ENCODE data around the gene AP3D1. TPM values are rescaled to one million over a fixed set of nuclear protein-coding genes. Genes with fewer than 3 reads are reported as not detected.

AP3D1 gene
- total and polyA plus RNA-seq, 7 donors: 43.1 to 127 (median 55.7) TPM

- Histone ChIP-seq H3K4me3 (no peak overlapping the region), H3K36me3 (no peaks in the 10 kb centered on the region), H3K9me3 (no peaks in the 10 kb centered on the region), H3K27me3 (no peaks in the 10 kb centered on the region), H3K27ac (no peak overlapping the region), H3K4me1 (peaks cover 0 to 36% (median 26%) of the 10 kb centered on the region in 4 donors)
- intact Hi-C loops (cut with DNase I): no loop called here
- WGBS, 2 donors: 89 to 94% methylated on average over 17 of the region's 17 CpGs
- no peak for DNase-seq
- no peak for TF ChIP-seq CTCF (IDR thresholded peaks at IDR 0.05)
- no peak for TF ChIP-seq POLR2A (IDR thresholded peaks at IDR 0.05)
- no peak for TF ChIP-seq POLR2AphosphoS5 (IDR thresholded peaks at IDR 0.05)
- TF ChIP-seq EP300 (IDR thresholded peaks at IDR 0.05): no peak
Observed at GRCh38 chr19:2179095-2179494, 27.7 kb upstream of the AP3D1 start.

- DNase-seq: no peak
- Histone ChIP-seq H3K9me3 (no peaks in the 10 kb centered on the region), H3K4me1 (peaks cover 0 to 21% (median 16%) of the 10 kb centered on the region in 4 donors), H3K4me3 (no peak overlapping the region), H3K36me3 (no peaks in the 10 kb centered on the region), H3K27ac (no peak overlapping the region), H3K27me3 (no peaks in the 10 kb centered on the region)
- intact Hi-C loops (cut with DNase I): no loop called here
- 84 to 90% methylated on average over 22 of the region's 22 CpGs for WGBS, 2 donors
- TF ChIP-seq POLR2A (IDR thresholded peaks at IDR 0.05) (no peak), CTCF (IDR thresholded peaks at IDR 0.05) (no peak), POLR2AphosphoS5 (IDR thresholded peaks at IDR 0.05) (no peak), EP300 (IDR thresholded peaks at IDR 0.05) (no peak)
Observed at GRCh38 chr19:2176337-2176994, 25.1 kb upstream of the AP3D1 start.

GRCh38 chr19:2175742-2176141, 24.4 kb upstream of the AP3D1 start:
- no peaks in the 10 kb centered on the region for H3K27me3 ChIP-seq
- no peak overlapping the region for H3K27ac ChIP-seq
- intact Hi-C loops (cut with DNase I): no loop called here
- H3K4me3 ChIP-seq: no peak overlapping the region
- WGBS, 2 donors: 89 to 91% methylated on average over 14 of the region's 14 CpGs
- H3K9me3 ChIP-seq: no peaks in the 10 kb centered on the region
- DNase-seq: no peak
- H3K4me1 ChIP-seq: peaks cover 0 to 22% (median 16%) of the 10 kb centered on the region in 4 donors
- TF ChIP-seq POLR2A (IDR thresholded peaks at IDR 0.05) (no peak), CTCF (IDR thresholded peaks at IDR 0.05) (no peak), EP300 (IDR thresholded peaks at IDR 0.05) (no peak), POLR2AphosphoS5 (IDR thresholded peaks at IDR 0.05) (no peak)
- H3K36me3 ChIP-seq: no peaks in the 10 kb centered on the region

GRCh38 chr19:2173767-2174577, 22.6 kb upstream of the AP3D1 start:
- Histone ChIP-seq H3K9me3 (no peaks in the 10 kb centered on the region), H3K4me3 (no peak overlapping the region), H3K27ac (no peak overlapping the region), H3K27me3 (no peaks in the 10 kb centered on the region), H3K36me3 (no peaks in the 10 kb centered on the region), H3K4me1 (peaks cover 0 to 39% (median 32%) of the 10 kb centered on the region in 4 donors)
- intact Hi-C loops (cut with DNase I): no loop called here
- no peak for DNase-seq
- TF ChIP-seq POLR2A (IDR thresholded peaks at IDR 0.05): no peak
- no peak for TF ChIP-seq CTCF (IDR thresholded peaks at IDR 0.05)
- no peak for TF ChIP-seq EP300 (IDR thresholded peaks at IDR 0.05)
- TF ChIP-seq POLR2AphosphoS5 (IDR thresholded peaks at IDR 0.05): no peak
- 86 to 89% methylated on average over 18 of the region's 18 CpGs for WGBS, 2 donors
